Measurements from ENCODE around the gene BAAT. TPM values are rescaled to one million over a fixed set of nuclear protein-coding genes. Genes with fewer than 3 reads are reported as not detected.

BAAT gene
- total RNA-seq, 1 experiment from 2014 or later, result 0.19 TPM

DNA sequence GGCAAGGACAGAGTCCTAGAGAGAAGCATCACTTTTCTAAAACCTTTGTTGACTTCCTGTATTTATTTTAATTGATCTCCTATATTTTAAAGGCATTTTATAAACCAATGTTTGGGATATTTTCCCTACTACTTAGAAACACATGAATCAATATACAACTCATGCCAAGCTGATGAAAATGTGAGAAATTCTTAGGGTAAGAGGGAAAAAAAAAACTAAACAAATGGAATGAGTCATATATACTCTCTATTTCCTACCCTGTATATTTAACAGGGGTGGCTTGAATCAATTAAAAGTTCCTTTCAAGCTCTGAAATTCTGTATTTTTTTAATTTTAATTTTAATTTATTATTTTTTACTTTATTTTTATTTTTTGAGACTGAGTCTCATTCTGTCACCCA lies 19.6 kb downstream of the BAAT start:
- Histone ChIP-seq H2AFZ (ENCODE audit: low read length) (no peak overlapping the region), H3K27ac (ENCODE audit: low read length) (no peak overlapping the region), H3K36me3 (ENCODE audit: insufficient read depth, low read length) (no peaks in the 10 kb centered on the region), H3K9me2 (replicated peaks; ENCODE audit: insufficient read depth, low read length) (no peaks in the 10 kb centered on the region), H3K4me3 (ENCODE audit: low read length) (no peak overlapping the region), H4K20me1 (ENCODE audit: insufficient read depth, low read depth, low read length) (no peaks in the 10 kb centered on the region), H3K79me2 (ENCODE audit: low read length) (no peaks in the 10 kb centered on the region), H3K4me2 (ENCODE audit: low read depth, low read length, poor library complexity, severe bottlenecking) (no peak overlapping the region), H3K27me3 (ENCODE audit: low read length) (no peaks in the 10 kb centered on the region), H3K9me3 (ENCODE audit: low read length) (no peaks in the 10 kb centered on the region), H3K4me1 (ENCODE audit: low read length) (peaks cover 7% of the 10 kb centered on the region), H3K9ac (ENCODE audit: low read length) (no peak overlapping the region)
- DNase-seq, result no peak

DNA sequence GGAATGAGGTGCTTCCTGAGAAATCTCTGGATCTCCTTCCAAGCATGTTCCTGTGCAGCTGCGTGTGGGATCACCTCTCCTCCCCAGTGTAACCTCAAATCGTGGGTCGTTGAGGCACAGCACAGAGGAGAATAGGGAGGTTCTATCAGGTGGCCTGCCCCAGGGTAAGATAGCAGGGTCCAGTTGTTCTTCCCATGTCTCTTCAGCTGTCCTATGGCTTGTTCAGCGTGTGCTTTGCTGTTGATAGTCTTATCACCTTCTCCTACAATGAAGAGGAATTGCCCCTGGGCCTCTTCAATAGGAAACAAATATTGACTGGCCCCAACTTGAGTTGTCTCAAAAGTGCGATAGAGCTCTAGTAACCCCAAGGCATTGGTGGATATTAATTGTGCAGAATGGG lies 22.4 kb downstream of the BAAT start:
- no peaks in the 10 kb centered on the region for H3K9me3 ChIP-seq (ENCODE audit: low read length)
- no peak overlapping the region for H2AFZ ChIP-seq (ENCODE audit: low read length)
- H3K9me2 ChIP-seq (replicated peaks; ENCODE audit: insufficient read depth, low read length), result no peaks in the 10 kb centered on the region
- no peaks in the 10 kb centered on the region for H3K36me3 ChIP-seq (ENCODE audit: insufficient read depth, low read length)
- no peaks in the 10 kb centered on the region for H3K79me2 ChIP-seq (ENCODE audit: low read length)
- no peak overlapping the region for H3K9ac ChIP-seq (ENCODE audit: low read length)
- H4K20me1 ChIP-seq (ENCODE audit: insufficient read depth, low read depth, low read length), result no peaks in the 10 kb centered on the region
- no peak overlapping the region for H3K27ac ChIP-seq (ENCODE audit: low read length)
- H3K4me2 ChIP-seq (ENCODE audit: low read depth, low read length, poor library complexity, severe bottlenecking), result no peak overlapping the region
- no peaks in the 10 kb centered on the region for H3K4me1 ChIP-seq (ENCODE audit: low read length)
- H3K27me3 ChIP-seq (ENCODE audit: low read length), result no peaks in the 10 kb centered on the region
- H3K4me3 ChIP-seq (ENCODE audit: low read length), result no peak overlapping the region
- DNase-seq, result no peak

GRCh38 chr9:101360647-101361046 lies 24.2 kb downstream of the BAAT start:
- no peaks in the 10 kb centered on the region for H3K27me3 ChIP-seq (ENCODE audit: low read length)
- no peak overlapping the region for H2AFZ ChIP-seq (ENCODE audit: low read length)
- no peak overlapping the region for H3K4me3 ChIP-seq (ENCODE audit: low read length)
- no peak overlapping the region for H3K27ac ChIP-seq (ENCODE audit: low read length)
- no peaks in the 10 kb centered on the region for H3K36me3 ChIP-seq (ENCODE audit: insufficient read depth, low read length)
- H3K79me2 ChIP-seq (ENCODE audit: low read length), result no peaks in the 10 kb centered on the region
- no peaks in the 10 kb centered on the region for H4K20me1 ChIP-seq (ENCODE audit: insufficient read depth, low read depth, low read length)
- no peaks in the 10 kb centered on the region for H3K9me2 ChIP-seq (replicated peaks; ENCODE audit: insufficient read depth, low read length)
- H3K4me2 ChIP-seq (ENCODE audit: low read depth, low read length, poor library complexity, severe bottlenecking), result no peak overlapping the region
- H3K9me3 ChIP-seq (ENCODE audit: low read length), result no peaks in the 10 kb centered on the region
- no peaks in the 10 kb centered on the region for H3K4me1 ChIP-seq (ENCODE audit: low read length)
- H3K9ac ChIP-seq (ENCODE audit: low read length), result no peak overlapping the region
- DNase-seq, result no peak

GRCh38 chr9:101359679-101360078 lies 25.1 kb downstream of the BAAT start:
- Histone ChIP-seq H3K4me3 (ENCODE audit: low read length) (no peak overlapping the region), H3K27ac (ENCODE audit: low read length) (no peak overlapping the region), H3K79me2 (ENCODE audit: low read length) (no peaks in the 10 kb centered on the region), H3K9me2 (replicated peaks; ENCODE audit: insufficient read depth, low read length) (no peaks in the 10 kb centered on the region), H3K9me3 (ENCODE audit: low read length) (no peaks in the 10 kb centered on the region), H3K9ac (ENCODE audit: low read length) (no peak overlapping the region), H4K20me1 (ENCODE audit: insufficient read depth, low read depth, low read length) (no peaks in the 10 kb centered on the region), H3K4me1 (ENCODE audit: low read length) (no peaks in the 10 kb centered on the region), H3K27me3 (ENCODE audit: low read length) (no peaks in the 10 kb centered on the region), H2AFZ (ENCODE audit: low read length) (no peak overlapping the region), H3K4me2 (ENCODE audit: low read depth, low read length, poor library complexity, severe bottlenecking) (no peak overlapping the region), H3K36me3 (ENCODE audit: insufficient read depth, low read length) (no peaks in the 10 kb centered on the region)
- DNase-seq, result no peak

- Histone ChIP-seq H3K27me3 (ENCODE audit: low read length) (no peaks in the 10 kb centered on the region), H3K4me3 (ENCODE audit: low read length) (no peak overlapping the region), H3K36me3 (ENCODE audit: insufficient read depth, low read length) (no peaks in the 10 kb centered on the region), H3K9me3 (ENCODE audit: low read length) (no peaks in the 10 kb centered on the region), H3K27ac (ENCODE audit: low read length) (no peak overlapping the region), H3K9me2 (replicated peaks; ENCODE audit: insufficient read depth, low read length) (no peaks in the 10 kb centered on the region), H3K9ac (ENCODE audit: low read length) (no peak overlapping the region), H3K4me2 (ENCODE audit: low read depth, low read length, poor library complexity, severe bottlenecking) (no peak overlapping the region), H2AFZ (ENCODE audit: low read length) (no peak overlapping the region), H4K20me1 (ENCODE audit: insufficient read depth, low read depth, low read length) (no peaks in the 10 kb centered on the region), H3K79me2 (ENCODE audit: low read length) (no peaks in the 10 kb centered on the region), H3K4me1 (ENCODE audit: low read length) (no peaks in the 10 kb centered on the region)
- no peak for DNase-seq
Measured at GRCh38 chr9:101356619-101357018, 28.2 kb downstream of the BAAT start.

- Histone ChIP-seq H3K4me2 (ENCODE audit: low read depth, low read length, poor library complexity, severe bottlenecking) (no peak overlapping the region), H2AFZ (ENCODE audit: low read length) (no peak overlapping the region), H4K20me1 (ENCODE audit: insufficient read depth, low read depth, low read length) (no peaks in the 10 kb centered on the region), H3K9ac (ENCODE audit: low read length) (no peak overlapping the region), H3K79me2 (ENCODE audit: low read length) (no peaks in the 10 kb centered on the region), H3K27me3 (ENCODE audit: low read length) (no peaks in the 10 kb centered on the region), H3K4me1 (ENCODE audit: low read length) (no peaks in the 10 kb centered on the region), H3K9me3 (ENCODE audit: low read length) (no peaks in the 10 kb centered on the region), H3K9me2 (replicated peaks; ENCODE audit: insufficient read depth, low read length) (no peaks in the 10 kb centered on the region), H3K4me3 (ENCODE audit: low read length) (no peak overlapping the region), H3K36me3 (ENCODE audit: insufficient read depth, low read length) (no peaks in the 10 kb centered on the region), H3K27ac (ENCODE audit: low read length) (no peak overlapping the region)
- DNase-seq, result no peak
Measured at GRCh38 chr9:101354765-101355708, 29.8 kb downstream of the BAAT start.

- H3K9me2 ChIP-seq (replicated peaks; ENCODE audit: insufficient read depth, low read length), result no peaks in the 10 kb centered on the region
- no peaks in the 10 kb centered on the region for H3K79me2 ChIP-seq (ENCODE audit: low read length)
- no peaks in the 10 kb centered on the region for H3K9me3 ChIP-seq (ENCODE audit: low read length)
- no peaks in the 10 kb centered on the region for H3K27me3 ChIP-seq (ENCODE audit: low read length)
- DNase-seq, result no peak
- H3K4me1 ChIP-seq (ENCODE audit: low read length), result no peaks in the 10 kb centered on the region
- H3K4me2 ChIP-seq (ENCODE audit: low read depth, low read length, poor library complexity, severe bottlenecking), result no peak overlapping the region
- H2AFZ ChIP-seq (ENCODE audit: low read length), result no peak overlapping the region
- H3K27ac ChIP-seq (ENCODE audit: low read length), result no peak overlapping the region
- H3K4me3 ChIP-seq (ENCODE audit: low read length), result no peak overlapping the region
- H3K9ac ChIP-seq (ENCODE audit: low read length), result no peak overlapping the region
- no peaks in the 10 kb centered on the region for H3K36me3 ChIP-seq (ENCODE audit: insufficient read depth, low read length)
- no peaks in the 10 kb centered on the region for H4K20me1 ChIP-seq (ENCODE audit: insufficient read depth, low read depth, low read length)
Measured at GRCh38 chr9:101354143-101354764, 30.6 kb downstream of the BAAT start.

DNA sequence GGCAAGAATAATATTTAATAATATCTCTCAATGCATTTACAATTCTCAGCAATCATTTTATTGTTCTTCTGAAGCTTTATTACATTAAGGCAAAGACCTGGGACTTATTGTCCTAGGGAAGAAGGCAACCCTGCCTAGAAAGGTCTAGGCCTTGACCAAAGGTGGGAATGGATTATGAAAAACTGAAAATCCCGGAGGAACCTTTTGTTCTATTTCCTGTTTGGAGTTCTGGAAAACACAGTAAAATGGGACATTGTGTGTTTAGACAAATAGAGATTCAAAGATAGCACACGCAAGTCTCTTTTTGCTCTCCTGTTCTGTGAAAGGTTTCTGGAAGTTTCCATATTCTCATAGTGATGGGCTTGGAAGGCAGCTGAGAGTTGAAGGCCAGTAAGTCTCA lies 31.1 kb downstream of the BAAT start:
- DNase-seq, result no peak
- no peaks in the 10 kb centered on the region for H3K36me3 ChIP-seq (ENCODE audit: insufficient read depth, low read length)
- no peak overlapping the region for H3K27ac ChIP-seq (ENCODE audit: low read length)
- no peak overlapping the region for H3K4me3 ChIP-seq (ENCODE audit: low read length)
- H3K79me2 ChIP-seq (ENCODE audit: low read length), result no peaks in the 10 kb centered on the region
- H3K9me2 ChIP-seq (replicated peaks; ENCODE audit: insufficient read depth, low read length), result no peaks in the 10 kb centered on the region
- H3K9ac ChIP-seq (ENCODE audit: low read length), result no peak overlapping the region
- no peaks in the 10 kb centered on the region for H3K27me3 ChIP-seq (ENCODE audit: low read length)
- H3K4me2 ChIP-seq (ENCODE audit: low read depth, low read length, poor library complexity, severe bottlenecking), result no peak overlapping the region
- H3K4me1 ChIP-seq (ENCODE audit: low read length), result no peaks in the 10 kb centered on the region
- no peaks in the 10 kb centered on the region for H3K9me3 ChIP-seq (ENCODE audit: low read length)
- no peak overlapping the region for H2AFZ ChIP-seq (ENCODE audit: low read length)
- H4K20me1 ChIP-seq (ENCODE audit: insufficient read depth, low read depth, low read length), result no peaks in the 10 kb centered on the region
